GM19099 (cell line): ENCODE data around the gene WBP1.
A peak's percentile ranks its signal among the peaks of the same experiment; 100 is the strongest.

ENCODE experiments used
- POLR2A ChIP-seq: IDR thresholded peaks from 3 replicates; pipeline ENCODE4 v1.6.1; 2011; ENCODE audit warnings: low read depth; ENCODE audit not compliant: insufficient read length; ENCODE audit errors: extremely low read depth

WBP1 gene

GRCh38 chr2:74424139-74424992 is 33.9 kb upstream of the WBP1 start:
- no peak for TF ChIP-seq POLR2A

DNA sequence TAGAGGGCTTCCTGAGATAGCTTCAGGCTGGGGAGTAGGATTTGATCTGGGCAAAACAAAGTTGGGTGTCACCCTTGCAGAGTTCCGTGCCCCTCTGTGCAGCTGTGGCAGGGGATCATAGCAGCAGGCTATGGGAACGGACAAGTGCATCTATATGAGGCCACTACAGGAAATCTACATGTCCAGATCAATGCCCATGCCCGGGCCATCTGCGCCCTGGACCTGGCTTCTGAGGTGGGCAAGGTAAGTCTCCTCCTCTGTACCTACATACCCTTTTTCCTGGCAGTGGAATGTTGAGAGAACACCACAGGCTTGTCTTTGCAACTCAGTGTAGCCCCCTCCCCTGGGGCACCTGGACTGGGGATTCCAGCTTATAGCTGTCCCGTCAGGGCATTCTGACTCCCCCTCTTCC is 33.2 kb upstream of the WBP1 start:
- no peak for TF ChIP-seq POLR2A

DNA sequence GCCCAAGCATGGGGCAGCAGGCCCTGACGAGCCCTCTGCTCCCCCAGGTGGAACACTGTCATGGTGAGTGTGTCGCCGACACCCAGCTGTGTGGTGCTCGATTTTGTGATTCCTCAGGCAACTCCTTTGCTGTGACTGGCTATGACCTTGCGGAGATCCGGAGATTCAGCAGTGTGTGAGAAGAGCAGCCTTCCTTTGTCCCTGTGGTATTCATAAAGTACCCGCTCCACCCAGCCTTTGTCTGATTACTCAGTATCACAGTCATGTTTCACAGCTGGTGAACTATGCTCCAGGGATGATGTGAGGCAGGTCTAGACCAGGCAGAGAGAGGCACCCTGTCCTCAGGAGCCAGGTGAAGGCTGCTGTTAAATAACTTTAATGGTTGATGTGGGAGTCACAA is 32.7 kb upstream of the WBP1 start:
- no peak for TF ChIP-seq POLR2A

DNA sequence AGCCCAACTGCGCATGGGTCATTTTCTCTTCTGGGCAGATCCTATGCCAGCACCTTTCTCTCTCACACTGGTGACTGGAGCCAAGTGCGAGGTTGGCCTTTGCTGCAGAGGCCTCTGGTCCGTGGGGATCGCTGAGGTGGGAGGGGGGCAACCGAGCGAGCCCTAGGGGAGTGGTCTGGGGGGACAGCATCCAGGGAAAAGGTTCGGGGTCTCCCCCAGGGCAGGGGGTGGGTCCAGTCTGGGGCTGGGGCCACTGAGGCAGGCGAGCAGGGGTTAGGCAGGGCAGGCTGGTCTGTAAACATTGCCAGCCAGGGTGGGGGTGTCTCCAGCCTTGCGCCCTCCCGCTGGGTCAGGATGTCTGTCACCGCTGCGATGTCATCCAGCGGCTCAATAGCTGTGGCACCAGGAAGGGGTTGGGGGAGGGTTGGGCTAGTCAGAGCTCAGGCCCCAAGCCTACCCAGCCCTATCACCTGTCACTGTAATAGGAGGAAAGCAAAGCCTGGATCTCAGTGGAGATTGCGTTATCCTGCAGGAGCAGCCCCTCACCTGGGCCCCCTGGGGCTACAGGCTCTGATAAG is 32.0 kb upstream of the WBP1 start:
- TF ChIP-seq POLR2A = no peak

- TF ChIP-seq POLR2A = no peak
Measured at GRCh38 chr2:74427551-74427950, 30.7 kb upstream of the WBP1 start.

GRCh38 chr2:74428675-74429074 is 29.6 kb upstream of the WBP1 start:
- TF ChIP-seq POLR2A = no peak

- TF ChIP-seq POLR2A = no peak
Measured at GRCh38 chr2:74429487-74430451, 28.5 kb upstream of the WBP1 start.

- no peak for TF ChIP-seq POLR2A
Measured at GRCh38 chr2:74430502-74430901, 27.7 kb upstream of the WBP1 start.

DNA sequence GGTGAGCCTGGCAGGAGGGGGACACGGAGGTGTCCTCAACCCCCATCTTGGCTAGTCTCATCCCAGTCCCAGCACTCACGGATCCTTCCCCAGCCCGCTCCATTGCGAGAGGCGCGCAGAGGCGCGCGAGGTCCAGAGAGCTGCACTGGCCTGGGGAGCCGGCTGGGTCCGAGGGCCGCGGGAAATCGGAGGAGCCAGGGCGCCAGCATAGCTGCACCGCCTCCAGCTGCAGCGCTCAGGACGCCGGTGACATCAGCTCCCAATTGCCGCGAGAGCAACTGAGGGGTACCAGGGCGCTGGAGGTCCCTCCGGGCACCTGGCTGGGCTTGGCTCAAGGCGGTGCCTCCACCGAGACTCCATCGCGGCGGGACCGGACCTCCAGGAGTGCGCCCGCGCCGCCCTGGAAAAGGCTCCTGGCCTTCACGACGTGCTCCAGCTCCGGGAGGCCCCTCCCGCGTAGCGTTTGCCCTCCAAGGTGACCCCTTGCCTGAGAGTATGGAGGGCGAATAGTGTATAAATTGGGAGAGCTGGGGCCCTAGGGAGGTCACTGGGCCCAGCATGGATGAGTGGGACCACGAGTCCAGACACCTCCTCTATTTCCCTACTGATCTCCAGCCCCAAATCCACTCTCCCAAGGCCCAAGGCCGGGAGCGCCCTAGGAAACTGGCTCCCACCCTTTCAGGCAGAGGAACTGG is 22.0 kb upstream of the WBP1 start:
- TF ChIP-seq POLR2A = no peak

DNA sequence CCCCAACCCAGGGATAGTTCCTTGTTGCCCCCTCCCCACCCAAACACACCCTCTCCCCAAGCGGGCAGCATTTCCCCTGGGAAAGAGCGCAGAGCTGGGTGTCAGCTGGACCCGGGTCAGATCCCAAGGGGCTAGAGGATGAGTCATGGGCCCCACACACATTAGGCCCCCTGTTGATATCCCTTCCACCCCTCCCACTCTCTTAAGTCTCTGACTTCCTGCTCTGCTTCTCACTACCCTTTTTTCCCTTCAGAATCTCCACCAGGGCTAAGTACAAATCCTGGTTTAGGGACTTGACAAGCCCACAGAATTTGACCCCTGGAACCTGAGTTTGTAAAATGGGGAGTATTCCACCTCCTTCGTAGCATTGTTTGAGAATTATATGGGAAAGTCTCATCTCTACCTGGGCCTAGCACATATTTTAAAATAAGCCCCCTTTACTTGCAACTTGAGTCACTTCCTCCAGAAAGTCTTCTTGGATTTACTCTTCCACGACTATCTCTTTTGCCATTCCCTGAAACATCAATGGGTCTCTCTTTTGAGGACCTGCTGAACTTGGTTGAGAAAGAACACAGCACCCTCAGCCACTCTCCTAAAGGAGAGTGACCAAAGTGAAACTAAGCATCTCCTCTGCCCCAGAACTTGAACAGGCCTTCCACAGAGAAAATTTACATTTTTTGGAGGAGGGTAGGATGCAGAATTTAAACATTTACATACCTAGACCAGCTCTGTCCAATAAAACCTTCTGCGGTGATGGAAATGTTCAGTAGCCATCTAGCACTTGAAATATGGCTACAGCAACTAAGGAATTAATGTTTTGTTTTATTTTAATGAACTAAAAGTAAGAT is 21.2 kb upstream of the WBP1 start:
- TF ChIP-seq POLR2A = peak; percentile 31

DNA sequence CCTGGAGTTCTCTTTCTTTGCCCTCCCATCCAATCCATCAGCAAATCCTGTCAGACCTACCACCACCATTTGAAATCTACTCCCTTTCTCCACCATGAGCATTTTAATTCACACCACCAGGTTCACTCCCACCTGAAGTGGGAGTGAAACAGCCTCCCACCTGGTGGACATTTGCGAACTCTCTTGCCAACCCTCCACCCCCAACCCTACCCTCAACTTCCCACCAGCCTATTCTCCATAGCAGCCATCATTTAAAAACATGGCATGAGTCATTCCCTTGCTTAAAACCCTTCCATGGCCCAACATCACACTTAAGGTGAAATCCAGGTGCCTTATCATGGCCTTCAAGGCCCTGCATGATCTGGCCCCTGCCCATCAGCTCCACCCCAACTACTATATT is 20.0 kb upstream of the WBP1 start:
- TF ChIP-seq POLR2A = no peak

GRCh38 chr2:74439373-74439772 is 18.9 kb upstream of the WBP1 start:
- TF ChIP-seq POLR2A = no peak

GRCh38 chr2:74439803-74440377 is 18.3 kb upstream of the WBP1 start:
- TF ChIP-seq POLR2A = no peak
